Upper lobe of left lung (tissue), 6 donors: ENCODE measurements around the gene STAT4. TPM values are rescaled to one million over a fixed set of nuclear protein-coding genes. Genes with fewer than 3 reads are reported as not detected.

Experiments
- ATAC-seq, 2 donors: fragments of 200-7000 bp; cut with Tn5 transposase; one replicate each; pipeline ENCODE4 v1.9.1; 2022; ENCODE audit warnings: mild to moderate bottlenecking in 2 of 2, moderate library complexity in 2 of 2; ENCODE audit not compliant: low FRiP score in 2 of 2
- DNase-seq, 2 donors: peaks; one replicate each; pipeline ENCODE4 v3.0.0-alpha.2; 2019 to 2020
- H3K27ac ChIP-seq, 4 donors: fragments of 200-600 bp; sonication (generic); one replicate each; pipeline ENCODE4 v1.5.1; 2016 to 2019
- H3K27me3 ChIP-seq, 4 donors: fragments of 200-600 bp; sonication (generic); one replicate each; pipeline ENCODE4 v1.5.1; 2017 to 2019
- H3K36me3 ChIP-seq, 4 donors: fragments of 200-600 bp; sonication (generic); one replicate each; pipeline ENCODE4 v1.5.1; 2016 to 2019
- H3K4me1 ChIP-seq, 4 donors: fragments of 200-600 bp; sonication (generic); one replicate each; pipeline ENCODE4 v1.5.1; 2018 to 2019
- H3K4me3 ChIP-seq, 4 donors: fragments of 200-600 bp; sonication (generic); one replicate each; pipeline ENCODE4 v1.5.1; 2017 to 2019; ENCODE audit warnings: mild to moderate bottlenecking in 2 of 4, moderate library complexity in 1 of 4
- H3K9me3 ChIP-seq, 4 donors: fragments of 200-600 bp; sonication (generic); one replicate each; pipeline ENCODE4 v1.5.1; 2018 to 2019
- EP300 ChIP-seq, 4 donors: sonication (generic); formaldehyde crosslinking; IDR thresholded peaks; one replicate each; pipeline ENCODE4 v1.5.1; 2017; ENCODE audit warnings: antibody characterized with exemption in 4 of 4, control low read depth in 2 of 4
- POLR2A ChIP-seq, 4 donors: fragments of 450-650 bp; IDR thresholded peaks; one replicate each; pipeline ENCODE4 v1.5.1; 2016 to 2017; ENCODE audit warnings: antibody characterized with exemption in 4 of 4, mild to moderate bottlenecking in 2 of 4
- POLR2AphosphoS5 ChIP-seq, 2 donors: sonication (generic); formaldehyde crosslinking; IDR thresholded peaks; one replicate each; pipeline ENCODE4 v1.5.1; 2017; ENCODE audit warnings: antibody characterized with exemption in 2 of 2
- WGBS, 2 donors: methylation state at CpG; one replicate each; pipeline ENCODE4 v1.1.5; 2017 to 2018; 5-methylcytosine and 5-hydroxymethylcytosine counted together
- total RNA-seq, 6 donors: library from RNA; depleted of rRNA in 4 of 6; stranded (reverse); fragments of >200 nt in 4 of 6; gene quantifications; one replicate each; pipeline versions ENCODE4 v1.1.0 to v1.2.1, GENCODE V29; 2016 to 2021
- TF ChIP-seq, protein P1 (sequence below), 6 experiments: fragments of 450-650 bp in 4 of 6; fragments of 200-600 bp in 2 of 6; sonication (generic) in 2 of 6; IDR thresholded peaks; one replicate each; pipeline ENCODE4 v1.5.1; 2016 to 2019; ENCODE audit warnings: antibody characterized with exemption in 6 of 6
- donor health status: DM: no; HTN: no; CAD: no; lungs with moderate emphysema.
- donor health status: DM: no; HTN: yes; CAD: no; lungs with severe emphysema.

The STAT4 gene
- total RNA-seq, 6 donors from 2014 or later = 3.6 to 11.9 (median 6.0) TPM

DNA sequence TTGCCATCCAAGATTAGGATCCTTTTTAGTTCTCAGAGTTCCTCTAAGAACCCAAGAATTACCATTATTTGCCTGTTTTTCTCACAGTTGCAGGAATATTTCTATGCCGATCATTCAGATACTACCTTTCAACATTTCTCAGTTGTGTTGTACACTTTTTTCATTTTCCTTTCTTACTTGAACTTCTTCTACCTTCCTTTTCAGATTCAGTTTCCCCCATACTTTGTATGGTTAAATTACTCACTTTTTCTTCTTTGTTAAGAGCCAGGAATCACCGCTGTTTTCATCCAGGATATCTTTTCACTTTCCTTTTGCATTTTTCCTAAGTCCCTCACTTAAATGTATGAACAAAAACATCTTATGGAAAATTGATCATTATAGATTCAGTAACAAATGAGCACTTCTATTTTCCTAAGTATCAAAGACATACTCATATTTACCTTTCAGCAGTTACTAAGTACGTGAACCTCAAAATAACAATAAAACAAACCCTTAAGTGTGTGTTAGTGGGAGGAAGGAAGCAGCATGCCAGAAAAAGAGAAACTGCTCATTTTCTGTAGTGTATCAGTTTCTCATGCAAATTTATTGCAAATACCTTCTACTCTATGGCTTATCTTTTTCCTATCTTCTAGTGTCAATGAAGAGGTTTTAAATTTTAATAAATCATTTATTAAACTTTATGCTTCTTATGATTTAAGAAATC is 72.5 kb downstream of the STAT4 start:
- DNase-seq (no peak), ATAC-seq (no peak)
- H3K36me3 ChIP-seq = no peaks in the 10 kb centered on the region
- TF ChIP-seq, protein P1, sequence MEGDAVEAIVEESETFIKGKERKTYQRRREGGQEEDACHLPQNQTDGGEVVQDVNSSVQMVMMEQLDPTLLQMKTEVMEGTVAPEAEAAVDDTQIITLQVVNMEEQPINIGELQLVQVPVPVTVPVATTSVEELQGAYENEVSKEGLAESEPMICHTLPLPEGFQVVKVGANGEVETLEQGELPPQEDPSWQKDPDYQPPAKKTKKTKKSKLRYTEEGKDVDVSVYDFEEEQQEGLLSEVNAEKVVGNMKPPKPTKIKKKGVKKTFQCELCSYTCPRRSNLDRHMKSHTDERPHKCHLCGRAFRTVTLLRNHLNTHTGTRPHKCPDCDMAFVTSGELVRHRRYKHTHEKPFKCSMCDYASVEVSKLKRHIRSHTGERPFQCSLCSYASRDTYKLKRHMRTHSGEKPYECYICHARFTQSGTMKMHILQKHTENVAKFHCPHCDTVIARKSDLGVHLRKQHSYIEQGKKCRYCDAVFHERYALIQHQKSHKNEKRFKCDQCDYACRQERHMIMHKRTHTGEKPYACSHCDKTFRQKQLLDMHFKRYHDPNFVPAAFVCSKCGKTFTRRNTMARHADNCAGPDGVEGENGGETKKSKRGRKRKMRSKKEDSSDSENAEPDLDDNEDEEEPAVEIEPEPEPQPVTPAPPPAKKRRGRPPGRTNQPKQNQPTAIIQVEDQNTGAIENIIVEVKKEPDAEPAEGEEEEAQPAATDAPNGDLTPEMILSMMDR (IDR thresholded peaks at IDR 0.05) = no peak
- TF ChIP-seq POLR2A (IDR thresholded peaks at IDR 0.05) = no peak
- TF ChIP-seq POLR2AphosphoS5 (IDR thresholded peaks at IDR 0.05) = no peak
- no peak for TF ChIP-seq EP300 (IDR thresholded peaks at IDR 0.05)
- no peak overlapping the region for H3K4me3 ChIP-seq
- no peak overlapping the region for H3K27ac ChIP-seq
- 67 to 73% methylated on average over 3 of the region's 3 CpGs for WGBS, 2 donors
- no peaks in the 10 kb centered on the region for H3K9me3 ChIP-seq
- H3K27me3 ChIP-seq = no peaks in the 10 kb centered on the region
- H3K4me1 ChIP-seq = no peaks in the 10 kb centered on the region

GRCh38 chr2:191070276-191070675 is 80.5 kb downstream of the STAT4 start:
- Histone ChIP-seq H3K9me3 (no peaks in the 10 kb centered on the region), H3K27me3 (no peaks in the 10 kb centered on the region), H3K27ac (no peak overlapping the region), H3K4me1 (peaks cover 0 to 5% (median 0%) of the 10 kb centered on the region in 4 donors), H3K36me3 (no peaks in the 10 kb centered on the region), H3K4me3 (no peak overlapping the region)
- ATAC-seq (no peak), DNase-seq (no peak)
- TF ChIP-seq POLR2A (IDR thresholded peaks at IDR 0.05) = no peak
- TF ChIP-seq, protein P1 (IDR thresholded peaks at IDR 0.05) = no peak
- TF ChIP-seq EP300 (IDR thresholded peaks at IDR 0.05) = no peak
- no peak for TF ChIP-seq POLR2AphosphoS5 (IDR thresholded peaks at IDR 0.05)
- 53 to 54% methylated on average over 1 of the region's 1 CpG for WGBS, 2 donors

DNA sequence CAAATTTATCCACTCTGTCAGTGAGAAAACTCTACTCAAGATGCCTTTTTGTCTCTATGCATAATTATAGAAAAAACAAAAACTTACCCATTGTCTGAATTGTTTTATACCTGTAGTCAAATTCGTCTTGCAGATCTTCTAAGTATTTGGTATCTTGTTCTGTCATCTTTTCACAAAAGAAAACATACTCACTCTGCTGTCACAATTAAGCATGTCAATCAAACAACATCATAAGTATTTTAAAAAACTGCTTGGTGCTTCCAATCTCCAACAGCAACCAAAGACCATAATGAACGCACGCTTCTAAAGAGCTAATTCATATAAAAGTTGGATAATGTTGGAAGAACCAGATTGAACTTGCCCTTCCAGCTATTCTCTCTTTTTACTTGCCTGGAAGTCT is 81.2 kb downstream of the STAT4 start:
- WGBS, 2 donors = 92 to 93% methylated on average over 3 of the region's 3 CpGs
- H3K4me1 ChIP-seq = peaks cover 0 to 5% (median 0%) of the 10 kb centered on the region in 4 donors

DNA sequence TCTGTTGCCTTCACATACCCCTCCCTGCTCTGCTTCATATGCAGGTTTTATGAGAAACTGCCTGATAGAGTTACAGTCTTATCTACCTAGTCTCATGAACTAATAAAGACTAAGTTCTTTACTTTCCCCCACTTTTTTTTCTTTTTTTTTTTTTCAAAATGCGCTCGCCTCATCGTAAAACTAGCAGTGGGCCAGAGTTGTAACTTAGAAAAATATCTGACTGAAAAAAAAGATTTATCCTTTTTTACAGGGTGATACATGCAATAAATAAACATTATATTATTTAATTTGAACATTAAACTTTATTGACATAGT is 83.9 kb downstream of the STAT4 start:
- no peak for TF ChIP-seq POLR2AphosphoS5 (IDR thresholded peaks at IDR 0.05)
- no peak for TF ChIP-seq POLR2A (IDR thresholded peaks at IDR 0.05)
- TF ChIP-seq EP300 (IDR thresholded peaks at IDR 0.05) = no peak
- TF ChIP-seq, protein P1 (IDR thresholded peaks at IDR 0.05) = no peak
- H3K36me3 ChIP-seq = no peaks in the 10 kb centered on the region
- no peak for ATAC-seq
- peaks cover 0 to 5% (median 0%) of the 10 kb centered on the region in 4 donors for H3K4me1 ChIP-seq
- no peak overlapping the region for H3K27ac ChIP-seq
- DNase-seq = no peak
- 97% methylated on average over 3 of the region's 3 CpGs for WGBS, 2 donors
- no peaks in the 10 kb centered on the region for H3K9me3 ChIP-seq
- no peak overlapping the region for H3K4me3 ChIP-seq
- no peaks in the 10 kb centered on the region for H3K27me3 ChIP-seq

More for the DNA sequence above, 81.2 kb downstream of the STAT4 start:
- TF ChIP-seq POLR2AphosphoS5 (IDR thresholded peaks at IDR 0.05) (no peak), EP300 (IDR thresholded peaks at IDR 0.05) (no peak), POLR2A (IDR thresholded peaks at IDR 0.05) (no peak)
- TF ChIP-seq, protein P1 (IDR thresholded peaks at IDR 0.05) = no peak
- no peaks in the 10 kb centered on the region for H3K36me3 ChIP-seq
- ATAC-seq (no peak), DNase-seq (no peak)
- no peak overlapping the region for H3K27ac ChIP-seq
- H3K9me3 ChIP-seq = no peaks in the 10 kb centered on the region
- no peaks in the 10 kb centered on the region for H3K27me3 ChIP-seq
- no peak overlapping the region for H3K4me3 ChIP-seq
